Midbrain (tissue), 1 donor: ENCODE results near the gene ZIC1.

Source experiments
- DNase-seq: peaks from one replicate; lab custom pipeline; 2025; lab: John Stamatoyannopoulos, UW

Gene ZIC1

GRCh38 chr3:147422601-147423536, 13.7 kb downstream of the ZIC1 start:
- DNase-seq = peak; percentile 49

GRCh38 chr3:147423537-147423797, 14.3 kb downstream of the ZIC1 start:
- no peak for DNase-seq

- no peak for DNase-seq
These were observed 14.8 kb downstream of the ZIC1 start for GRCh38 chr3:147423798-147424580.

- DNase-seq = no peak
These were observed 15.6 kb downstream of the ZIC1 start for GRCh38 chr3:147424581-147425387.

- DNase-seq = no peak
These were observed 16.3 kb downstream of the ZIC1 start for GRCh38 chr3:147425388-147425850.

GRCh38 chr3:147426931-147427330, 17.8 kb downstream of the ZIC1 start:
- DNase-seq = no peak

- DNase-seq = no peak
These were observed 18.6 kb downstream of the ZIC1 start for GRCh38 chr3:147427746-147428145.

- no peak for DNase-seq
These were observed 19.2 kb downstream of the ZIC1 start for GRCh38 chr3:147428326-147428725.

- no peak for DNase-seq
These were observed 19.6 kb downstream of the ZIC1 start for GRCh38 chr3:147428754-147429153.

GRCh38 chr3:147431751-147432150, 22.6 kb downstream of the ZIC1 start:
- no peak for DNase-seq

GRCh38 chr3:147447224-147447623, 38.1 kb downstream of the ZIC1 start:
- no peak for DNase-seq

GRCh38 chr3:147449669-147450068, 40.5 kb downstream of the ZIC1 start:
- DNase-seq = no peak

GRCh38 chr3:147458995-147459704, 50.0 kb downstream of the ZIC1 start:
- DNase-seq = no peak

GRCh38 chr3:147462856-147463255, 53.7 kb downstream of the ZIC1 start:
- no peak for DNase-seq
